GM21619 (cell line): Measurements from ENCODE around the gene TRIO.

ENCODE experiments used
- ATAC-seq: cut with Tn5 transposase; IDR thresholded peaks from one replicate; pipeline ENCODE4 v1.9.1; 2021; ENCODE audit not compliant: unreplicated experiment

The TRIO gene

GRCh38 chr5:14220642-14221041, 77.5 kb downstream of the TRIO start:
- no peak for ATAC-seq

GRCh38 chr5:14221732-14222131, 78.6 kb downstream of the TRIO start:
- ATAC-seq, result no peak

GRCh38 chr5:14222206-14222605, 79.1 kb downstream of the TRIO start:
- ATAC-seq, result no peak

- ATAC-seq, result no peak
These were observed 80.2 kb downstream of the TRIO start for GRCh38 chr5:14223372-14223771.

- ATAC-seq, result peak; percentile 43
These were observed 82.2 kb downstream of the TRIO start for GRCh38 chr5:14225173-14225834.

- ATAC-seq, result no peak
These were observed 83.0 kb downstream of the TRIO start for GRCh38 chr5:14226149-14226548.

GRCh38 chr5:14226554-14226953, 83.4 kb downstream of the TRIO start:
- no peak for ATAC-seq

GRCh38 chr5:14226992-14227391, 83.8 kb downstream of the TRIO start:
- ATAC-seq, result no peak

- ATAC-seq, result no peak
These were observed 84.4 kb downstream of the TRIO start for GRCh38 chr5:14227513-14227912.

- ATAC-seq, result no peak
These were observed 85.1 kb downstream of the TRIO start for GRCh38 chr5:14228219-14228618.

- ATAC-seq, result no peak
These were observed 86.0 kb downstream of the TRIO start for GRCh38 chr5:14229181-14229580.

GRCh38 chr5:14229734-14230133, 86.6 kb downstream of the TRIO start:
- no peak for ATAC-seq

GRCh38 chr5:14231156-14231555, 88.0 kb downstream of the TRIO start:
- ATAC-seq, result no peak

GRCh38 chr5:14231890-14232289, 88.7 kb downstream of the TRIO start:
- no peak for ATAC-seq

GRCh38 chr5:14234204-14234603, 91.1 kb downstream of the TRIO start:
- no peak for ATAC-seq

- no peak for ATAC-seq
These were observed 92.7 kb downstream of the TRIO start for GRCh38 chr5:14235872-14236271.

GRCh38 chr5:14236757-14237156, 93.6 kb downstream of the TRIO start:
- ATAC-seq, result no peak

GRCh38 chr5:14237317-14238086, 94.4 kb downstream of the TRIO start:
- no peak for ATAC-seq

- no peak for ATAC-seq
These were observed 95.1 kb downstream of the TRIO start for GRCh38 chr5:14238272-14238671.

GRCh38 chr5:14239404-14239803, 96.3 kb downstream of the TRIO start:
- ATAC-seq, result no peak

- no peak for ATAC-seq
These were observed 96.8 kb downstream of the TRIO start for GRCh38 chr5:14239951-14240350.

GRCh38 chr5:14240359-14240758, 97.2 kb downstream of the TRIO start:
- no peak for ATAC-seq

GRCh38 chr5:14241141-14241540, 98.0 kb downstream of the TRIO start:
- ATAC-seq, result no peak
